NCI-H345 (cell line): ENCODE data around the gene LIN54.
"Not testable (repeated sequence)": the region's sequence is repeated elsewhere in the genome, so short reads cannot be mapped to it uniquely, and the experiment has no call there.

ENCODE experiments used
- DNase-seq: peaks from one replicate; lab custom pipeline; 2025; lab: John Stamatoyannopoulos, UW

LIN54 gene

DNA sequence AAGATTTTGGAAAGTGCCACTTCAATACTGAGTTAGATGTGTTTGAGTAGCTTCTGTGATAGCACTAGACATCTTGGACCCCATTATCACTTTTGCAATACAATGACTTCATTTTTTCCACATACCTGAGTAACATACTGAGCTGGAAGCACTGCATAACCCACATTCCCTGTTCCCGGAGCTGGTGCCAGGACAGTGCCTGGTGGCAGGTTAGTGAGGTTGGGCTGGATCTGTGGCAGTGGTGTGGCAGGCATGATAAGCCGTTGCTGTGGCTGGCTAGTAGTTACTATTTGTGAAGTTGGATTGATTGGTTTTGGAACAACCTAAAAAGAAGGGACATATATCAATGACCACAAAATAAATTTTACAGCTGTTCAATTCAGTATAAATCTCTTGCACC, 71.2 kb downstream of the LIN54 start:
- no peak for DNase-seq

- no peak for DNase-seq
These were observed 76.2 kb downstream of the LIN54 start for GRCh38 chr4:82934441-82934840.

DNA sequence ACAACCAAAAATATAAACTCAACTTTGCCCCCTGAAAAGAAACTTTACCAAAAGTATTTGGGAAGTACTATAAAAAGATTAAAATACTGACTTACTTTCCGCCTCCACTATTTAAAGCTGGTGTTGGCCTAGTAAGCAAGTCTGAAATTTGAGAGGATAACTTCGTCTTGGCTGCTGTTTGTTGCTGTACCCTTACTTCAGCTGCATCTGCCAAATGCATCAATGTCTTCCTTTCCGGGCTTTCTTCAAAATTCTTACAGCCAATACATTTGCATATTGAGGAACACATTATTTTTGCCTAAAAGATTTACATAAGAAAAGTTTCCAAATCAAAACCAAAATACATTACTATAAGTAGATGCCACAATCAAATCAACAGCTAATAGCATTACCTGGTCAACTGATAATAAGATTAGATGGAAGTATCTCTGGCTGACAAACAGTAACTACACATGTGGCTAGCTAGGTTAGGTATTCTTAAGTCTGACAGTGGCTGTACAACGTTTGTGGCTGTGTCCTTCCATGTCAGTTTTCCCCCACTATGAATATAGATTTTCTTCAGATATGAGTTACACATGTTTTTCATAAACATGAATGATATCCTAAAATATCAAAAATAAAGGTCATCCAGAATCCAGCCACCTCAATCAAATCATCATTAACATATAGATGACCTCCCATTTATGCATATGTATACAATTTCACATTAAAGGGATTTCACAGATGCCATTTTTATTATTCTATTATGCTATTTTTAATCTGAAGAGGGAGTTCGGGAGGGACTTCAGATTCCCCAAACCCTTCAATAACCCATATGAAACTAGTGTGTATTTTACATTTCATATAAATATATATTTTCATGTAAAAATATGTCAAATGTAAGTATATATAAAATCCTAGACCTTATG, 79.5 kb downstream of the LIN54 start:
- no peak for DNase-seq

DNA sequence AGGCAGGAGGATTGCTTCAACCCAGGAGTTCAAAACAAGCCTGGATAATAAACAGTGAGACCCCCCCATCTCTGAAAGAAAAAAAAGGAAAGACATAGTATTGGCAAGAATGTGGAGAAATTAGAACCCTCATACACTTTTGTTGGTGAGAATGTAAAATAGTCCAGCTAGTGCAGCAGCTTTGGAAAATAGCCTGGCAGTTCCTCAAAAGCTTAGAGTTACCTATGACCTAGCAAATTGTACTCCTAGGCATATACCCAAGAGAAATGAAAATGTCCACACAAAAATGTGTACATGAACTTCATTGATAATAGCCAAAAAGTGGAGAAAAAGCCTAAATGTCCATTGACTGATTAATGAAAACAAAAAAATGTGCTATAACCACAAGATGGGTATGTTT, 88.8 kb downstream of the LIN54 start:
- no peak for DNase-seq

DNA sequence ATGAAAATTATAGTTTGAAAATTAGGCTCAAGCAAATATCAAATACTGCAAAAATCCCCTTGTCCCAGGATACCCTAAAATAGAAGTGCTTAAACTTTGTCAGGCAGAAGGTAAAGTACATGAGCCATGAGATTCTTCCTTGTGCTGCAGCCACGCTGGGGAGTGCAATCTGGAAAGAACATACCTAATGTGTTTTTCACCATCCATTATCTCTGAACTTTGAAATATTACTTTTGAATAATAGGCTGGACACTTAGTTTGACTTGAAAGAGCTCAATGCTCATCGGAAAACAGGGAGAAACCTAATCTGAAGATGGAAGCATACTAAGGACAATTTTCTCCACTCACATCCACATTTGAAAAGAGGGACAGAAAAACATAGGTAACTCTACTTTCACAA, 91.2 kb downstream of the LIN54 start:
- DNase-seq = no peak

DNA sequence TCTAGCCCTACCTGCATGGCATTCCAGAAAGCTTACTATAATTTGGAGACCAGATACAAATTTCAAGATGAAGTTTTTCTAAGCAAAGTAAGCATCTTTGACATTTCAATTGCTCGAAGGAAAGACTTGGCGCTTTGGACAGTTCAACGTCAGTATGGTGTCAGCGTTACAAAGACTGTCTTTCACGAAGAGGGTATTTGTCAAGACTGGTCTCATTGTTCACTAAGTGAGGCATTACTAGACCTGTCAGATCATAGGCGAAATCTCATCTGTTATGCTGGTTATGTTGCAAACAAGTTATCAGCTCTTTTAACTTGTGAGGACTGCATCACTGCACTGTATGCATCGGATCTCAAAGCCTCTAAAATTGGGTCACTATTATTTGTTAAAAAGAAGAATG, 92.5 kb downstream of the LIN54 start:
- DNase-seq = no peak

DNA sequence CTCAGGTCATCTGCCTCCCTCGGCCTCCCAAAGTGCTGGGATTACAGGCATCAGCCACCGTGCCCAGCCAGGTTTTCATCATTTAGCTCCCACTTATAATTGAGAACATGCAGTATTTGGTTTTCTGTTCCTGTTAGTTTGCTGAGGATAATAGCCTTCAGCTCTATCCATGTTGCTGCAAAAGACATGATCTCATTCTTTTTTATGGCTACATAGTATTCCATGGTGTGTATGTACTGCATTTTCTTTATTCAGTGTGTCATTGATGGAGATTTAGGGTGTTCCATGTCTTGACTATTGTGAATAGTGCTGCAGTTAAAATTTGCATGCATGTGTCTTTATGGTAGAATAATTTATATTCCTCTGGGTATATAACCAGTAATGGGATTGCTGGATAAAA, 96.7 kb downstream of the LIN54 start:
- DNase-seq = not testable (repeated sequence)

DNA sequence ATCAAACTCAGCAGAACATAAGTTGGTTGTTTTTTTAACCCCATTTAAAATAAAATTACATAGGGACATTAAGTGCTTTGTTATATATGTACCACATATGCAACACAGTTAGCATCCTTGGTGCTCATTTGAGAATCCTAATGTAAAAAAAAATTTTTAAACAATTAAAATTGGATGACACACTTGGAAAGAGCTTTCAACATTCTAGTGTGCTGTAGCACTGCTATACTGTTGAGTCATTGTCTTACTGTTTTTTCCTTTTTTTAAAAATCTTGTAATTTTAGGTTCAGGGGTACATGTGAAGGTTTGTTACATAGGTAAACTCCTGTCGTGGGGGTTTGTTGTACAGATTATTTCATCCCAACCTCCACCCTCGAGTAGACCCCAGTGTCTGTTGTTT, 97.3 kb downstream of the LIN54 start:
- DNase-seq = no peak

DNA sequence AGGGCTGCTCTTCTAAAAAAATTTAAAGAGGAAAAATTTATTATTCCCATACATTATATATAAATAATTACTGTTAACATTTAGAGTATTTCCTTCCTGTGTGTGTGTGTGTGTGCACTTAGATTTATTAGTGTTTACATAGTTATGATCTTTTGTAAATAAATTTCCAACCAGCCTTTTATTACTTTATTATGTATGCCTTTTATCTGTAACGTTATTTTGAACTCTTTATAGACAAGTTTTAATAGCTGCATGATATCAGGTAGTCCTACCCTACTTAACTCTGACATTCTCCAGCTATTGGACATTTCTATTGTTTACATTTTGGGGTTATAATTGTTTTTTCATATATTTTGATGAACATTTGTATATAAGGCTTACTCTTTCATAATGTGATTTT, 101.3 kb downstream of the LIN54 start:
- DNase-seq = no peak

GRCh38 chr4:82906469-82906868, 104.2 kb downstream of the LIN54 start:
- no peak for DNase-seq

GRCh38 chr4:82905205-82905604, 105.4 kb downstream of the LIN54 start:
- no peak for DNase-seq

DNA sequence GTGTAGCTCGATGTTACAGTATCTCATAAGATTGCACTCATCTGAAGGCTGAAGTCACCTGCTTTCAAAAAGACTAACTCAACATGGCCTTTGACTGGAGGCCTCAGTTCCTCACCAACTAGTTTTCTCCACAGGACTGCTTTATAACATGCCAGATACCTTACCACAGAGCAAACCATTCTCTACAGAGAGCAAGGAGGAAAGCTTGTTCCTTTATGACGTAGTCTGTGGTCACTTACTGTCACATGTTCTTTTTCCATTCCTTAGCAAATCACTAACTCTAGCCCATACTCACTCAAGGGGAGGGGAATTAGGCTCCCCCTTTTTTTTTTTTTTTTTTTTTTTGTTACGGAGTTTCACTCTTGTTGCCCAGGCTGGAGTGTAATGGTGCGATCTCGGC, 106.9 kb downstream of the LIN54 start:
- DNase-seq = no peak

DNA sequence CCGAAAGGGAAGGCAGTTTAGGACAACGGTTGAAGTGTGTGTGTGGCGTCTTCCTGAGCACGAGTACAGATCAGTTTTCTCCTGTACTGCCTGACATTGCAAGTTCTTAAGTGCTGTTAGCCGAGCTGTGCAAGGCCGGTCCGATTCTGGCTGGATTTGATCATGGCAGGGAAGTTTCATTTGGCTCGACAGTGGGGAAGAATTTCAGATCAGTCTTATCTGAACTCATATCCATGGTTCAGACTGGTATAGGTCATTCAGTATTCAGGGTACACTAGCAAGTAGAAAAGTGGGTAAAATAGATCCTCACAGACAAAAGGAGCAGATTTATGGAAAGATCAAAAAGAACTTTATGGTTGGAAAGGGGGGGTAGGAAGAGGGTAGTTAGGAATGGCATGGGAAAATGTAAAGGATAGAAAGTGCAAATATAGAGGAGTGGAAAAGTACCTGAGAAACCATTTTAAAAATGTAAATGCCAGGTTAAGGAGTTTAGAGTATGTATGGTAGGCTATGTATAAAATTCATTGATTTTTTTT, 109.4 kb downstream of the LIN54 start:
- no peak for DNase-seq

DNA sequence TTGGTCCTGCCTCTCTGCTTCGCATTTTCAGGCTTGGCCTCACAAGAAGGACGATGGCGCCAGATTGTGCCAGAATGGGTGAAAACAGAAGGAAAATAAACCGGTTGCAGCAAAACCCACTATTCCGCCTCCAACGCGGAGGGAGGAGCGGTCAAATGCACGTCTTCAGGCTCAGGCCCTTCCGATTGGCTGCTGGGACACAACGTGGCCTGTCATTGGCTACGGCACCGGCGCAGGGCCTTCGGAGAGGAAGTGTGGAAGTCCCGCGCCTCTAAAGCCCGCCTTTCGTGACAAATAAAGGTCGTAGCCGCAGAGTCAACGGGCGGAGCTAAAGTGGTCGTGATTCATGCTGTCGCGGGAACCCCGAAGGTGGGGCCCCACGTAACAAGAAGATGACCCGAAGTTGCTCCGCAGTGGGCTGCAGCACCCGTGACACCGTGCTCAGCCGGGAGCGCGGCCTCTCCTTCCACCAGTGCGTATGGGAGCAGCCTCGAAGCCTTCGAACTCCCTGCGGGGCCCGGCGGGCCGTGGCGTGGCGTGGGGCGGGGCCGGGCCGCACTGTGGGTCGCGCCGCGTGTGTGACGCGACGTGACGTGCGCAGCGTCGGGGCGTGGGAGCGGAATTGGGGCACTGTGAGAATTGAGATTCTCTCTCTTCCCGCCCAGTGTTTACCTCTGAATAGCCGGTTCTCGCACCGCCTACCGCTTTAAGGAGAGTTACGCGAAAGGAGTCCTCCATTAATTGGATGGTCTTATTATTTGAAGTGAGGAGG, 110.0 kb downstream of the LIN54 start, which contains the start of gene THAP9:
TSS of gene THAP9 (plus strand) at position 325 of the 772 bp plus-strand sequence. CDS start at position 393, 68 bp downstream.
- DNase-seq = peak; percentile 97

DNA sequence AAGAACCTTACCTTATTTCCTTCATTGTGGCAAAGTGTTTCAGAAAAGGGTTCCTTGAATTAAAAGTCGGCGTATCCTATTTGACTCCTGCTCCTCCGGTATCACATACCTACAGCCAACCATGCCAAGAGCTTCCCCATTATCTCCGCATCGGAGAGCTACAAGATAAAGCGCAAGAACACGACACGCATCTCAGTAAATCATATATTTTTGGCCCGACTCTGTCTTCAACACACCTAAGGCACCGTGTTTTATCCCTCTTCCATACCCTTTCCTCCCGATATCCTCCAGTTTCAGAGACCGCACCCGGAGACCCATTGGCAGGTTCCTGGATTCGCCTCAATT, 110.6 kb downstream of the LIN54 start:
- peak; percentile 41 for DNase-seq

- DNase-seq = no peak
These were observed 111.1 kb downstream of the LIN54 start for GRCh38 chr4:82899374-82900065.

GRCh38 chr4:82898322-82899243, 112.0 kb downstream of the LIN54 start:
- DNase-seq = no peak

- no peak for DNase-seq
These were observed 113.9 kb downstream of the LIN54 start for GRCh38 chr4:82896755-82897154.

- DNase-seq = no peak
These were observed 116.7 kb downstream of the LIN54 start for GRCh38 chr4:82893942-82894341.

DNA sequence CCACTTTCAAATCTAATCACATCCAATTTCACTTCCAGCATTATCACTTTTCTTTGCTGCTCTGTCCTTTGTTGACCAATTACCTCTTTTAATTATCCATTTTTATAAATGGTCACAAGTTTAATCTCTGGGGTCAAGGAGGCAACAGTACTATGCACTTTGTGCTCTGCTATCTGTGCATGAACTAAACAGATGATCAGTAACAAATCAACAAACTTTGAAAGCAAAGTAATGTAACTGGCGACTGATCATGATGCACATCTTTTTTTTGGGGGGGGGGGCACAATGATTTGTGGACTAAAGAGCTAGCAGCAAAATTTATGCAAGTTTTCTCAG, 118.2 kb downstream of the LIN54 start:
- DNase-seq = no peak

DNA sequence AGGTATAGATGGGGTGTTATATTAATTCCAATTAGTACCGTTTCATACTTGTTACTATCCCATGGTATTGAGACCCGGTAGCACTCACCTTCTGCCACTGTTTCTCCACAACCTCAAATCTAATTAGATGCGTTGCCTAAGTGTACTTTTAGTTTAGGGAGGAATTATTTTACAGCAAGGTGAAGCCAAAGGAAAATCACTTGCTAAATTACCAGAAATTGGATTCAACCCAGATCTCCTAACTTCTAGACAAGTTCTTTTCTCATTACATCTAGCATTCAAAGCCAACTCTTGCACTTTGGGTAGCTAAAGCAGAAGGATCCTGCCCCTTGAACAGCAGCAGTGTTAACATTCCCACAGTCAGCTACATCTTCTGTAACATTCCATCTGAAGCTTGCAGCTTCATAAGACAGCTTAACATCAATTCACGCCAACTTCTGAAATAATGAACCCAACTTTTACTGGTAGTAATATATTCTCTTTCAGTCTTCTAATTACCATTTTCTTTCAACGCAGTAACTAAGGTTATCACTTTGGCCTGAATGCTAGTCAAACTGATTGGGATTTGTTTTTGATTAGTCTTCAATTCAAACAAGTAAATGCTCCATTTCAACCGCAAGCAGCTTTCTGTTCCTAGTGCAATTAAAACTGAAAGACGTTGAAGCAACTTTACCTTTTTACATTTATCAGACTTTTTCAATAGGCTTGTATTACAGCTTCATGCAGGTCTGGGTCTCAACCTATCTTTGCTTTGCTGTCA, 118.7 kb downstream of the LIN54 start:
- no peak for DNase-seq
